Activated naive CD4-positive, alpha-beta T cell treated with anti-CD3 and anti-CD28 coated beads, Interleukin-2, amount 50 U/mL, for 16 hours (primary cell): ENCODE data around the gene DENND1A.
A peak's percentile ranks its signal among the peaks of the same experiment; 100 is the strongest.
"Not testable (repeated sequence)": the region's sequence is repeated elsewhere in the genome, so short reads cannot be mapped to it uniquely, and the experiment has no call there.

ENCODE experiments used
- DNase-seq: peaks from one replicate; pipeline ENCODE4 v3.0.0-alpha.2; 2020

DENND1A gene

GRCh38 chr9:123341816-123342215 lies 588.1 kb downstream of the DENND1A start:
- DNase-seq: no peak

GRCh38 chr9:123339666-123340510 lies 590.0 kb downstream of the DENND1A start:
- DNase-seq: peak; percentile 62

GRCh38 chr9:123338710-123339665 lies 590.9 kb downstream of the DENND1A start:
- DNase-seq: peak; percentile 71

GRCh38 chr9:123337971-123338370 lies 592.0 kb downstream of the DENND1A start:
- no peak for DNase-seq

GRCh38 chr9:123336959-123337358 lies 593.0 kb downstream of the DENND1A start:
- DNase-seq: no peak

GRCh38 chr9:123336449-123336848 lies 593.5 kb downstream of the DENND1A start:
- DNase-seq: no peak

DNA sequence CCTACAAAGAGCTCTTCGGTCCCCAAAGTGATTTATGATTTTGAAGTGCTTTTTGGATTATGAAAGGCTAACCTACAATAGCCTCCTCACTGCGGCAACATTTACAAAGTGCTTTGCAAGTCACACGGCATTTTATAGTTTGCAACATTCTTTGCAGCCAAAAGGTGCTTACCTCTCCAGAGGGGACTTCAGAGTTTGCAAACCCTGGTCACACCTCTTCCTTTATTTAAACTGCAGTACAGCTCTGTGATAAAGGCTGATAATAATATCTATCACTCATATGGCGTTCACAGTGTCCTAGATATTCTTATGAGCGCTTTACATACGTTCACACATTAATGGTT lies 594.0 kb downstream of the DENND1A start:
- DNase-seq: no peak

DNA sequence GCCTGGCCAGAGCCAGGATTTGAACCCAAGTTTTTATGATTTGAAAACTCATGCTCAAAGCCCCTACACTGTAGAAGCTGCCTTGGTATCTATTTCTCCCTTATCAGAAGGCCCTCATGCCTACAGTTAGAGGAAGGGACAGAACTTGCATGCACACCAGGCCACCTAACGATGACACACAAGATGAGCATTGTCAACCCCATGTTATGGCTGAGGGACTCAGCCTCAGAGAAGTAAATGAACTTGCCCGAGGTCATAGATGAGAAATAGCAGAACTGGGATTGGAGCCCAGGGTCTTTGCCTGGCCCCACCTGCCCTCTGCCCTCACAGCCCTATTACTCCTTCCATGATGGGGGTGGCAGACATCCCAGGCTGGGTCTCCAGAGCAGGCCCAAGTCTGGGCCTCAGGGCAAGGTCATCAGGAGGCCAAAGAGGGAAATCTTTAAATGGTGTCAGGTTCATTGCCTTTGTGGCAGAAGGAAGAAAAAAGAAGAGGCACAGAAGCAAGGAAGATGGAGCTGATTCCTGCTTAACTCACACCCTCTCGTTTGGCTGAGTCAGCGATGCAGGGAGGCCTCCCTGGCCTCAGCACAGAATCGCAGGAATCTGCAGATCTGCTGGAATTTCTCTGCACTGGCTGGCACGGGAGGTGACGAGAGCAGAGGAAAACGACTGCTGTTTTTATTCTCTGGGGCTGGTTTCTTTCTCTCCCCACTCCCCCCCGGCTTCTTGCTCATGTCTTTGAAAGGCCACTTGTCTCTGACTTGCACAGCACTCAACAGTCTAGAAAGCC lies 594.5 kb downstream of the DENND1A start:
- no peak for DNase-seq

DNA sequence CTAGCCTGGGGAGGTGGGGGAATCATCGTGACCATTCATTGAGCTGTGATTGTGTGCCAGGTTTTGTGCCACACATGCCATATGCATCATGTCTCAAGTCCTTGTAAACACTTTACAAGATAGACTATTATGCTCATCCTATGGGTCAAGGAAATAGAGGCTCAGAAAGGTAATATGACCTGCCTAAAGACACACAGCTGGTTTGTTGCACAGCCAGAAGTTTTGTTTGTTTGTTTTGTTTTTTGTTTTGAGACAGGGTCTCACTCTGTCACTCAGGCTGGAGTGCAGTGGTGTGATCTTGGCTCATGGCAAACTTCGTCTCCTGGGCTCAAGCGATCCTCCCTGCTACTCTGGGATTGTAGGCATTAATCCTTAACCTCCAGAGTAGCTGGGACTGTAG lies 595.3 kb downstream of the DENND1A start:
- DNase-seq: no peak

DNA sequence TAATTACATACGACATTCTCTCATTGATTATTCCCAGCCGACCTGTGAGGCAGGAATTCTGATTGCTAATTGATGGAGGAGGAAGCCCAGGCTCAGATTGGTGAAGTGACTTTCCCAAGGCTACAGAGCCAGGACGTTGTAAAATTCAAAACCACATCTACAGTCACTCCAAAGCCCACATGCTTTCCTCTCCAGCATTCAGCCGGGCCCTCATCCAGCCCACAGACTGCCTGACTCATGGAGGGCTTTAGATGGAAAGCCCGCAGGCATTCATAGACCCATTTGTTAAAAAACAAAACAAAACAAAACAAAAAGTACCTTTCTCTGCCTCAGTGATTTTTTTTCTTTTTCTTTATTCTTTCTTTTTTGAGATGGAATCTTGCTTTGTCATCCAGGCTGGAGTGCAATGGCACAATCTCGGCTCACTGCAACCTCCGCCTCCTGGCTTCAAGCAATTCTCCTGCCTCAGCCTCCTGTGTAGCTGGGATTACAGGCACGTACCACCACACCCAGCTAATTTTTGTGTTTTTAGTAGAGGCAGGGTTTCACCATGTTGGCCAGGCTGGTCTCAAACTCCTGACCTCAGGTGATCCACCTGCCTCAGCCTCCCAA lies 596.8 kb downstream of the DENND1A start:
- DNase-seq: not testable (repeated sequence)

DNA sequence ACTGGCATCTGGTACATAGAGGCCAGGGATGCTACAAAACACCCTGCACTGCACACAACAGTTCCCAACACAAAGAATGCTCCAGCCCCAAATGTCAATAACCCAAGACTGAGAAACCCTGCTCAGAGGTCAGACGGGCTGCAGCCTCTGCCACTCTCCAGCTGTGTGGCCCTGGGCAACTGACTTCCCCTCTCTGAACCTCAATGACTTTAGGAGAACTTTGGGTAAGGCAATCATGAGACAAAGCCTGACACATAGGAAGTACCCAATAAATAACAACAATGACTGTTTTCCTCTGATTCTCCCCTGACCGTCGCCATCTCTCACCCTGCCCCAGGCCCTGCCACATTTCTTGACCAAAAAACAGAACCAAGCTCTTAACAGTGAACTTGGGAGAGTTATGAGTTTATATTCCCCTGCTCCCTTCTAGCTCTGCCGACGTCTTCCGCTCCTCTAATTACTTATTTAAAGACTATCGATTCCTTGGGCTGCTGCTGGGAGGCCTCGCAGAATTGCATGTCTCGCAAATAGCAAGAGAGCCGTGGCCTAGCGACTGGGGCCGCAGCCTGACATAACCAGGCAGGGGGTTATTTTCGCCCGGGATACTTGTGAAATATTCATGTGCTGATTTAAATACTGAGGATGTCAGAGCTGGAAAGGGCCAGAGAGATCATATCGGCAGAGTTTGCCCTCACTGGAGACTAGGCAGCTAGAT lies 598.4 kb downstream of the DENND1A start:
- no peak for DNase-seq
